H1 (cell line): Measurements from ENCODE around the gene NAB1.

ENCODE experiments used
- CHD1 ChIP-seq: IDR thresholded peaks from 2 replicates; pipeline ENCODE4 v1.6.1; 2012; ENCODE audit warnings: low read depth, low read length, improper control_type of control experiment
- CHD2 ChIP-seq: IDR thresholded peaks from 2 replicates; pipeline ENCODE4 v1.6.1; 2012; ENCODE audit warnings: low read length, improper control_type of control experiment
- CTCF ChIP-seq, 3 experiments: IDR thresholded peaks; 1 replicate in 2 of 3; 2 replicates in 1 of 3; pipeline versions ENCODE4 v1.5.1 to v1.6.1; 2011; ENCODE audit warnings: low read length in 3 of 3, mild to moderate bottlenecking in 3 of 3, inconsistent platforms in 2 of 3, low read depth in 1 of 3, moderate library complexity in 1 of 3; ENCODE audit not compliant: insufficient read depth in 1 of 3; ENCODE audit errors: control extremely low read depth in 1 of 3
- EZH2 ChIP-seq: fragments of 200-600 bp; sonication (generic); IDR thresholded peaks from 2 replicates; pipeline ENCODE4 v1.7.1; 2012; ENCODE audit warnings: low read depth, mild to moderate bottlenecking, moderate library complexity, low read length, inconsistent platforms; ENCODE audit not compliant: severe bottlenecking
- GTF2F1 ChIP-seq: IDR thresholded peaks from 2 replicates; pipeline ENCODE4 v1.6.1; 2012; ENCODE audit warnings: low read depth, low read length, improper control_type of control experiment, borderline replicate concordance
- JUN ChIP-seq: IDR thresholded peaks from 2 replicates; pipeline ENCODE4 v1.6.1; 2011; ENCODE audit warnings: low read depth, mild to moderate bottlenecking, improper control_type of control experiment, low read length
- JUND ChIP-seq: IDR thresholded peaks from 2 replicates; pipeline ENCODE4 v1.6.1; 2011; ENCODE audit warnings: mild to moderate bottlenecking, improper control_type of control experiment, low read length
- POLR2A ChIP-seq, 2 experiments: IDR thresholded peaks; 1 replicate in 1 of 2; 2 replicates in 1 of 2; pipeline ENCODE4 v1.6.1; 2011; ENCODE audit warnings: low read depth in 2 of 2, low read length in 2 of 2, mild to moderate bottlenecking in 2 of 2; ENCODE audit errors: control extremely low read depth in 1 of 2
- POLR2AphosphoS5 ChIP-seq: IDR thresholded peaks from 2 replicates; pipeline ENCODE4 v1.6.1; 2011; ENCODE audit warnings: low read depth, low read length
- RNF2 ChIP-seq: fragments of 200-900, 300-1000 bp; sonication (generic); IDR thresholded peaks from 2 replicates; pipeline ENCODE4 v1.7.1; 2016; ENCODE audit warnings: borderline replicate concordance, low read depth, mild to moderate bottlenecking, antibody characterized with exemption, low read length; ENCODE audit not compliant: poor library complexity, severe bottlenecking; ENCODE audit errors: missing control alignments
- SIN3A ChIP-seq, 2 experiments: IDR thresholded peaks in 1 of 2; conservative IDR thresholded peaks in 1 of 2; 2 replicates each; pipeline ENCODE4 v1.6.1; 2011 to 2012; ENCODE audit warnings: low read length in 2 of 2, improper control_type of control experiment in 1 of 2, low read depth in 1 of 2, mild to moderate bottlenecking in 1 of 2
- TCF12 ChIP-seq: IDR thresholded peaks from 2 replicates; pipeline ENCODE4 v1.6.1; 2011; ENCODE audit warnings: low read depth, mild to moderate bottlenecking, low read length
- ZNF274 ChIP-seq: IDR thresholded peaks from 2 replicates; pipeline ENCODE4 v1.7.0; 2012; ENCODE audit warnings: low read length, borderline replicate concordance; ENCODE audit errors: extremely low read depth

GRCh38 chr2:190677255-190677654 is 28.4 kb downstream of the NAB1 start:
- TF ChIP-seq CHD1 (no peak), CTCF (IDR thresholded peaks at IDR 0.05; ENCODE audit: control extremely low read depth in 1 of 3, insufficient read depth in 1 of 3, low read depth in 1 of 3, low read length in 3 of 3) (no peak), POLR2A (IDR thresholded peaks at IDR 0.05; ENCODE audit: control extremely low read depth in 1 of 2, low read depth in 2 of 2, low read length in 2 of 2) (no peak), ZNF274 (no peak), SIN3A (conservative IDR thresholded peaks at IDR 0.05 in 1 of 2, IDR thresholded peaks at IDR 0.05 in 1 of 2; ENCODE audit: low read depth in 1 of 2, low read length in 2 of 2) (no peak), JUND (no peak), JUN (no peak), RNF2 (no peak), CHD2 (no peak), TCF12 (no peak), POLR2AphosphoS5 (no peak), EZH2 (no peak), GTF2F1 (no peak)
